NCI-H1105 (cell line): ENCODE results near the gene MFF.
"Not testable (repeated sequence)": the region's sequence is repeated elsewhere in the genome, so short reads cannot be mapped to it uniquely, and the experiment has no call there.

ENCODE experiments used
- DNase-seq: peaks from one replicate; lab custom pipeline; 2025; lab: John Stamatoyannopoulos, UW

The MFF gene

GRCh38 chr2:227337442-227337841 lies 12.4 kb downstream of the MFF start:
- DNase-seq: no peak

- DNase-seq: no peak
These were observed 14.1 kb downstream of the MFF start for GRCh38 chr2:227339098-227339599.

- no peak for DNase-seq
These were observed 15.1 kb downstream of the MFF start for GRCh38 chr2:227340106-227340505.

GRCh38 chr2:227341553-227341952 lies 16.5 kb downstream of the MFF start:
- no peak for DNase-seq

GRCh38 chr2:227344231-227344630 lies 19.2 kb downstream of the MFF start:
- DNase-seq: no peak

GRCh38 chr2:227347117-227347516 lies 22.1 kb downstream of the MFF start:
- DNase-seq: no peak

- no peak for DNase-seq
These were observed 23.3 kb downstream of the MFF start for GRCh38 chr2:227348324-227348723.

- no peak for DNase-seq
These were observed 25.1 kb downstream of the MFF start for GRCh38 chr2:227349989-227350612.

GRCh38 chr2:227351639-227352038 lies 26.6 kb downstream of the MFF start:
- no peak for DNase-seq

GRCh38 chr2:227360351-227360750 lies 35.3 kb downstream of the MFF start:
- DNase-seq: no peak

GRCh38 chr2:227363756-227364155 lies 38.7 kb downstream of the MFF start:
- DNase-seq: no peak

- DNase-seq: not testable (repeated sequence)
These were observed 39.7 kb downstream of the MFF start for GRCh38 chr2:227364585-227365263.

- no peak for DNase-seq
These were observed 40.8 kb downstream of the MFF start for GRCh38 chr2:227365833-227366232.

- no peak for DNase-seq
These were observed 41.8 kb downstream of the MFF start for GRCh38 chr2:227366769-227367426.

GRCh38 chr2:227367427-227367795 lies 42.4 kb downstream of the MFF start:
- no peak for DNase-seq

GRCh38 chr2:227368574-227368973 lies 43.5 kb downstream of the MFF start:
- DNase-seq: no peak

GRCh38 chr2:227370092-227370491 lies 45.0 kb downstream of the MFF start:
- no peak for DNase-seq

- no peak for DNase-seq
These were observed 45.8 kb downstream of the MFF start for GRCh38 chr2:227370791-227371312.

- DNase-seq: no peak
These were observed 48.3 kb downstream of the MFF start for GRCh38 chr2:227373389-227373788.

- DNase-seq: no peak
These were observed 49.1 kb downstream of the MFF start for GRCh38 chr2:227374158-227374557.

- peak; percentile 10 for DNase-seq
These were observed 51.8 kb downstream of the MFF start for GRCh38 chr2:227376656-227377396.
